IMR-90 (cell line): ENCODE measurements around the gene CHN1. TPM values are rescaled to one million over a fixed set of nuclear protein-coding genes. Genes with fewer than 3 reads are reported as not detected.

ENCODE experiments used
- ATAC-seq: fragments of 200-7000 bp; cut with Tn5 transposase; 2 replicates; pipeline ENCODE4 v1.9.1; 2020; ENCODE audit warnings: low read depth, mild to moderate bottlenecking, moderate library complexity
- BruUV-seq: library from RNA; stranded (reverse); fragments of 400-500 nt; replicated peaks from 2 replicates; lab custom pipeline; 2021; lab: Mats Ljungman, UMichigan
- CTCF ChIA-PET: fragments of 300-600 bp; formaldehyde crosslinking; extraction: SDS; loops from one replicate; lab custom pipeline; 2021; ENCODE audit warnings: antibody characterized with exemption; lab: Yijun Ruan, JAX
- POLR2A ChIA-PET: fragments of 300-600 bp; sonication (Branson Sonifier 250); formaldehyde crosslinking; loops from one replicate; lab custom pipeline; 2022; ENCODE audit warnings: antibody characterized with exemption; ENCODE audit not compliant: unreplicated experiment; lab: Charles Lee
- DNase-seq: peaks from one replicate; pipeline ENCODE4 v3.0.0; 2013
- H2AFZ ChIP-seq: replicated peaks from 2 replicates; pipeline ENCODE3; 2013; ENCODE audit warnings: low read length, mild to moderate bottlenecking; ENCODE audit not compliant: poor library complexity
- H2AK5ac ChIP-seq: 2 replicates; pipeline ENCODE4 v1.6.1; 2013; ENCODE audit warnings: low read depth, low read length, inconsistent platforms
- H2AK9ac ChIP-seq: replicated peaks from 2 replicates; pipeline ENCODE3; 2013; ENCODE audit warnings: mild to moderate bottlenecking, low read depth, low read length, moderate library complexity; ENCODE audit not compliant: poor library complexity
- H2BK120ac ChIP-seq: 2 replicates; pipeline ENCODE4 v1.6.1; 2013; ENCODE audit warnings: low read depth, low read length, inconsistent platforms
- H2BK15ac ChIP-seq: 3 replicates; pipeline ENCODE4 v1.6.1; 2013; ENCODE audit warnings: low read depth, low read length, inconsistent platforms
- H2BK20ac ChIP-seq: 2 replicates; pipeline ENCODE4 v1.6.1; 2013; ENCODE audit warnings: low read depth, mild to moderate bottlenecking, inconsistent platforms, low read length, moderate library complexity
- H2BK5ac ChIP-seq: 2 replicates; pipeline ENCODE4 v1.6.1; 2013; ENCODE audit warnings: mild to moderate bottlenecking, low read depth, low read length, inconsistent platforms; ENCODE audit not compliant: poor library complexity, severe bottlenecking
- H3K14ac ChIP-seq: replicated peaks from 2 replicates; pipeline ENCODE4 v1.6.1; 2013; ENCODE audit warnings: low read depth, low read length, inconsistent platforms
- H3K18ac ChIP-seq: 2 replicates; pipeline ENCODE4 v1.6.1; 2013; ENCODE audit warnings: low read depth, low read length, control low read depth
- H3K23ac ChIP-seq: 2 replicates; pipeline ENCODE4 v1.6.1; 2013; ENCODE audit warnings: low read depth, low read length, inconsistent platforms
- H3K27ac ChIP-seq: 2 replicates; pipeline ENCODE4 v1.5.1; 2013; ENCODE audit warnings: mild to moderate bottlenecking, control low read depth, low read length; ENCODE audit not compliant: insufficient read depth
- H3K27me3 ChIP-seq: 2 replicates; pipeline ENCODE4 v1.6.1; 2013; ENCODE audit warnings: low read length; ENCODE audit not compliant: control insufficient read depth, insufficient read depth
- H3K36me3 ChIP-seq: 2 replicates; pipeline ENCODE4 v1.6.1; 2013; ENCODE audit warnings: low read length, mixed read lengths; ENCODE audit not compliant: control insufficient read depth, insufficient read depth
- H3K4ac ChIP-seq: 2 replicates; pipeline ENCODE4 v1.6.1; 2013; ENCODE audit warnings: low read depth, low read length, inconsistent platforms
- H3K4me1 ChIP-seq: 2 replicates; pipeline ENCODE4 v1.6.1; 2013; ENCODE audit warnings: low read length, mixed read lengths; ENCODE audit not compliant: control insufficient read depth, insufficient read depth
- H3K4me2 ChIP-seq: 2 replicates; pipeline ENCODE4 v1.6.1; 2013; ENCODE audit warnings: low read depth, mild to moderate bottlenecking, control low read depth, low read length, moderate library complexity
- H3K4me3 ChIP-seq: 2 replicates; pipeline ENCODE4 v1.5.1; 2013; ENCODE audit warnings: low read depth, mild to moderate bottlenecking, control low read depth, low read length, moderate library complexity; ENCODE audit not compliant: insufficient read depth
- H3K56ac ChIP-seq: 2 replicates; pipeline ENCODE4 v1.6.1; 2013; ENCODE audit warnings: low read length, inconsistent platforms; ENCODE audit not compliant: insufficient read depth; ENCODE audit errors: extremely low read depth
- H3K79me1 ChIP-seq, 2 experiments: 2 replicates each; pipeline ENCODE4 v1.6.1; 2013; ENCODE audit warnings: low read length in 2 of 2, inconsistent platforms in 1 of 2, low read depth in 1 of 2
- H3K9ac ChIP-seq: 2 replicates; pipeline ENCODE4 v1.6.1; 2013; ENCODE audit warnings: low read depth, low read length, control low read depth
- H3K9me1 ChIP-seq: 2 replicates; pipeline ENCODE4 v1.6.1; 2013; ENCODE audit warnings: low read length, inconsistent platforms; ENCODE audit not compliant: insufficient read depth
- H3K9me3 ChIP-seq: 2 replicates; pipeline ENCODE4 v1.6.1; 2013; ENCODE audit warnings: low read length; ENCODE audit not compliant: control insufficient read depth, insufficient read depth
- H4K20me1 ChIP-seq: 2 replicates; pipeline ENCODE4 v1.6.1; 2013; ENCODE audit warnings: low read length, inconsistent platforms; ENCODE audit not compliant: insufficient read depth
- H4K5ac ChIP-seq: 2 replicates; pipeline ENCODE4 v1.6.1; 2013; ENCODE audit warnings: mild to moderate bottlenecking, low read depth, low read length, control low read depth
- H4K8ac ChIP-seq, 2 experiments: 2 replicates each; pipeline ENCODE4 v1.6.1; 2013; ENCODE audit warnings: low read depth in 2 of 2, low read length in 2 of 2, control low read depth in 1 of 2, inconsistent platforms in 1 of 2
- H4K91ac ChIP-seq: 2 replicates; pipeline ENCODE4 v1.6.1; 2013; ENCODE audit warnings: low read depth, low read length, inconsistent platforms; ENCODE audit not compliant: insufficient read depth
- CEBPB ChIP-seq: IDR thresholded peaks from 2 replicates; pipeline ENCODE4 v1.6.1; 2012; ENCODE audit warnings: low read depth, low read length, improper control_type of control experiment
- FOS ChIP-seq: fragments of 150-350 bp; IDR thresholded peaks from 2 replicates; pipeline ENCODE4 v1.6.1; 2016; ENCODE audit warnings: low read depth, low read length
- MAFK ChIP-seq: IDR thresholded peaks from 2 replicates; pipeline ENCODE4 v1.6.1; 2012; ENCODE audit warnings: low read depth, low read length, improper control_type of control experiment
- MXI1 ChIP-seq: IDR thresholded peaks from 2 replicates; pipeline ENCODE4 v1.6.1; 2012; ENCODE audit warnings: low read depth, mild to moderate bottlenecking, low read length, moderate library complexity, borderline replicate concordance
- NFE2L2 ChIP-seq: fragments of 150-350 bp; IDR thresholded peaks from 2 replicates; pipeline ENCODE4 v1.6.1; 2016; ENCODE audit warnings: low read depth, mild to moderate bottlenecking, low read length
- POLR2A ChIP-seq: IDR thresholded peaks from 2 replicates; pipeline ENCODE4 v1.6.1; 2012; ENCODE audit warnings: mild to moderate bottlenecking, low read depth, low read length
- USF2 ChIP-seq: fragments of 150-350 bp; IDR thresholded peaks from 2 replicates; pipeline ENCODE4 v1.6.1; 2017; ENCODE audit warnings: mild to moderate bottlenecking, antibody characterized with exemption, low read length, low read depth
- WGBS, 2 experiments: methylation state at CpG; one replicate each; pipeline versions ENCODE4 v1.1.5 to v1.1.7; 2013; ENCODE audit warnings: missing lambda C conversion rate in 2 of 2; ENCODE audit not compliant: insufficient read length in 1 of 2; ENCODE audit errors: extremely low coverage in 2 of 2; 5-methylcytosine and 5-hydroxymethylcytosine counted together
- dilution Hi-C: fragments of 300-500 bp; cut with HindIII; formaldehyde crosslinking; loops from one replicate; pipeline ENCODE4 v1.14.3; 2018; ENCODE audit warnings: low sequenced_read_pairs; ENCODE audit not compliant: unreplicated experiment
- in situ Hi-C: fragments of 300-500 bp; cut with MboI; formaldehyde crosslinking; loops from 3 replicates; pipeline ENCODE4 v1.14.3; 2019; ENCODE audit warnings: low sequenced_read_pairs, inconsistent platforms, mixed read lengths
- intact Hi-C: fragments of 100-400 bp; cut with micrococcal nuclease; formaldehyde crosslinking; loops from 2 replicates; pipeline ENCODE4 v1.10.0; 2022
- polyA plus RNA-seq, 3 experiments: library from polyadenylated mRNA; depleted of rRNA; stranded (reverse); fragments of >200 nt; gene quantifications; 2 replicates each; pipeline ENCODE4 v1.2.3, GENCODE V29; 2012; ENCODE audit warnings: low replicate concordance in 1 of 3
- total RNA-seq: library from RNA; depleted of rRNA; stranded (reverse); fragments of >200 nt; gene quantifications from 2 replicates; pipeline ENCODE4 v1.2.3, GENCODE V29; 2012

The CHN1 gene
- total and polyA plus RNA-seq, 2 of the 4 experiments (the other 2 are of a cell fraction): 58.4 to 66.9 TPM

- H2BK15ac ChIP-seq: no peak overlapping the region
- H3K18ac ChIP-seq: no peak overlapping the region
- H2BK120ac ChIP-seq: no peak overlapping the region
- H2AK9ac ChIP-seq: no peak overlapping the region
- H3K9ac ChIP-seq: no peak overlapping the region
- no peak overlapping the region for H3K4me3 ChIP-seq
- ATAC-seq: no peak
- peaks cover 2% of the 10 kb centered on the region; the same call in 1 of the 2 replicates for H3K4me1 ChIP-seq
- H4K5ac ChIP-seq: no peak overlapping the region; the same call in 1 of the 2 replicates
- H2AK5ac ChIP-seq: no peak overlapping the region; the same call in 1 of the 2 replicates
- no peaks in the 10 kb centered on the region for H4K20me1 ChIP-seq
- H4K91ac ChIP-seq: no peak overlapping the region
- CTCF ChIA-PET: no interaction called here
- POLR2A ChIA-PET: no interaction called here
- no peak overlapping the region for H4K8ac ChIP-seq
- no peaks in the 10 kb centered on the region for H3K36me3 ChIP-seq
- H3K27ac ChIP-seq: no peak overlapping the region
- no peaks in the 10 kb centered on the region for H3K27me3 ChIP-seq
- H3K4ac ChIP-seq: no peak overlapping the region
- no peak for DNase-seq
- H2BK5ac ChIP-seq: no peak overlapping the region
- no peaks in the 10 kb centered on the region for H3K79me1 ChIP-seq
- H2BK20ac ChIP-seq: no peak overlapping the region
- in situ Hi-C loops: no loop called here
- no peak for TF ChIP-seq MAFK
- TF ChIP-seq NFE2L2: no peak
- no peak for TF ChIP-seq MXI1
- no peak for TF ChIP-seq USF2
- no peak for TF ChIP-seq CEBPB
- TF ChIP-seq POLR2A: no peak
- TF ChIP-seq FOS: no peak
- H3K9me1 ChIP-seq: no peaks in the 10 kb centered on the region
- no peak overlapping the region for H3K14ac ChIP-seq
- no peak overlapping the region for H3K4me2 ChIP-seq
- H2AFZ ChIP-seq: no peak overlapping the region
- dilution Hi-C loops: no loop called here
- intact Hi-C loops: loop anchor here (5.0 kb wide), 1 partner anchor 85 kb away; no protein-coding TSS in a partner anchor
- no peaks in the 10 kb centered on the region for H3K9me3 ChIP-seq
- WGBS, 2 experiments: no CpG with 5 or more reads among the region's 3 CpGs
- no peak overlapping the region for H3K56ac ChIP-seq
- BruUV-seq: no TSS peak
- no peak overlapping the region for H3K23ac ChIP-seq
Measured at GRCh38 chr2:174902506-174903263, 102.5 kb downstream of the CHN1 start.
